B cell (primary cell): Measurements from ENCODE around the gene ITPK1.

Experiments
- CTCF ChIP-seq: fragments of 200-600 bp; IDR thresholded peaks from one replicate; pipeline ENCODE4 v1.8.0; 2022; ENCODE audit warnings: antibody characterized with exemption, mild to moderate bottlenecking
- EZH2 ChIP-seq: IDR thresholded peaks from 2 replicates; pipeline ENCODE4 v1.6.1; 2012; ENCODE audit warnings: borderline replicate concordance, low read depth, mild to moderate bottlenecking, moderate library complexity, low read length; ENCODE audit not compliant: insufficient read depth, poor library complexity, severe bottlenecking

GRCh38 chr14:92945959-92946846 lies 169.5 kb downstream of the ITPK1 start:
- TF ChIP-seq CTCF (no peak), EZH2 (no peak)
